PFSK-1 (cell line): Measurements from ENCODE around the gene CHAC1.

Source experiments
- FOXP2 ChIP-seq: optimal IDR thresholded peaks from 2 replicates; pipeline ENCODE3; 2011; ENCODE audit warnings: borderline replicate concordance, control low read depth, inconsistent platforms; ENCODE audit not compliant: insufficient read depth; ENCODE audit errors: extremely low read length, extremely low read depth
- POLR2AphosphoS5 ChIP-seq: IDR thresholded peaks from 2 replicates; pipeline ENCODE4 v1.6.1; 2012; ENCODE audit warnings: low read depth, mild to moderate bottlenecking, control low read depth, low read length, moderate library complexity
- REST ChIP-seq, 2 experiments: IDR thresholded peaks; 2 replicates each; pipeline versions ENCODE4 v1.6.1 to v1.8.0; 2011 to 2012; ENCODE audit warnings: low read depth in 2 of 2, low read length in 2 of 2, control low read depth in 1 of 2, inconsistent platforms in 1 of 2, mild to moderate bottlenecking in 1 of 2, moderate library complexity in 1 of 2; ENCODE audit not compliant: insufficient read depth in 1 of 2
- SIN3A ChIP-seq: IDR thresholded peaks from 2 replicates; pipeline ENCODE4 v1.6.1; 2012; ENCODE audit warnings: mild to moderate bottlenecking, low read length, moderate library complexity, borderline replicate concordance; ENCODE audit not compliant: insufficient read depth
- TAF1 ChIP-seq: IDR thresholded peaks from 2 replicates; pipeline ENCODE4 v1.6.1; 2012; ENCODE audit warnings: low read length, control low read depth, borderline replicate concordance; ENCODE audit not compliant: insufficient read depth

The CHAC1 gene

GRCh38 chr15:40908095-40908494 is 45.2 kb upstream of the CHAC1 start:
- TF ChIP-seq SIN3A (no peak), FOXP2 (no peak)

- TF ChIP-seq SIN3A (no peak), REST (IDR thresholded peaks at IDR 0.05; ENCODE audit: insufficient read depth in 1 of 2, low read depth in 2 of 2, low read length in 2 of 2) (no peak), FOXP2 (no peak), TAF1 (no peak), POLR2AphosphoS5 (no peak)
Measured at GRCh38 chr15:40909662-40910630, 43.3 kb upstream of the CHAC1 start.

- TF ChIP-seq TAF1 (no peak), FOXP2 (no peak), REST (IDR thresholded peaks at IDR 0.05; ENCODE audit: insufficient read depth in 1 of 2, low read depth in 2 of 2, low read length in 2 of 2) (no peak), POLR2AphosphoS5 (no peak), SIN3A (no peak)
Measured at GRCh38 chr15:40911141-40911540, 42.1 kb upstream of the CHAC1 start.

- no peak for TF ChIP-seq SIN3A
- TF ChIP-seq POLR2AphosphoS5, result no peak
Measured at GRCh38 chr15:40911693-40912092, 41.6 kb upstream of the CHAC1 start.

- TF ChIP-seq TAF1 (no peak), REST (IDR thresholded peaks at IDR 0.05; ENCODE audit: insufficient read depth in 1 of 2, low read depth in 2 of 2, low read length in 2 of 2) (no peak), POLR2AphosphoS5 (no peak), SIN3A (no peak), FOXP2 (no peak)
Measured at GRCh38 chr15:40912478-40912877, 40.8 kb upstream of the CHAC1 start.

- no peak for TF ChIP-seq FOXP2
- TF ChIP-seq REST (IDR thresholded peaks at IDR 0.05; ENCODE audit: insufficient read depth in 1 of 2, low read depth in 2 of 2, low read length in 2 of 2), result no peak
- TF ChIP-seq SIN3A, result no peak
- TF ChIP-seq POLR2AphosphoS5, result no peak
- no peak for TF ChIP-seq TAF1
Measured at GRCh38 chr15:40914013-40914412, 39.3 kb upstream of the CHAC1 start.
